SH-SY5Y (cell line): ENCODE measurements around the gene PLIN3.

Experiments used
- GATA2 ChIP-seq: IDR thresholded peaks from 2 replicates; pipeline ENCODE4 v1.6.1; 2011; ENCODE audit warnings: mild to moderate bottlenecking, low read depth, low read length
- GATA3 ChIP-seq: IDR thresholded peaks from 2 replicates; pipeline ENCODE4 v1.6.1; 2011; ENCODE audit warnings: low read depth, mild to moderate bottlenecking, low read length, moderate library complexity

GRCh38 chr19:4795400-4795799 is 72.1 kb downstream of the PLIN3 start:
- TF ChIP-seq GATA2 (no peak), GATA3 (no peak)
